AG09319 (cell line): ENCODE results near the gene MMP13.

ENCODE experiments used
- DNase-seq: peaks from one replicate; pipeline ENCODE4 v3.0.0-alpha.2; 2010; ENCODE audit warnings: low read depth; ENCODE audit errors: extremely low read depth
- CTCF ChIP-seq: IDR thresholded peaks from 2 replicates; pipeline ENCODE4 v1.5.1; 2011; ENCODE audit warnings: low read depth, mild to moderate bottlenecking, inconsistent platforms, low read length, moderate library complexity

The MMP13 gene

GRCh38 chr11:102966011-102966410, 10.5 kb upstream of the MMP13 start:
- DNase-seq = no peak
- TF ChIP-seq CTCF = no peak

GRCh38 chr11:102964867-102965266, 9.3 kb upstream of the MMP13 start:
- no peak for DNase-seq
- TF ChIP-seq CTCF = no peak

- DNase-seq = no peak
- TF ChIP-seq CTCF = no peak
These were observed 2.4 kb upstream of the MMP13 start for GRCh38 chr11:102957953-102958352.

GRCh38 chr11:102950622-102951081, 4.9 kb downstream of the MMP13 start:
- TF ChIP-seq CTCF = no peak
- DNase-seq = peak; percentile 81

- peak; percentile 78 for DNase-seq
- TF ChIP-seq CTCF = no peak
These were observed 9.3 kb downstream of the MMP13 start for GRCh38 chr11:102946237-102946636.

GRCh38 chr11:102940714-102941588, 14.6 kb downstream of the MMP13 start:
- peak; percentile 72 for TF ChIP-seq CTCF
- no peak for DNase-seq

GRCh38 chr11:102936864-102937509, 18.5 kb downstream of the MMP13 start:
- no peak for TF ChIP-seq CTCF

More at GRCh38 chr11:102936864-102937509, 18.5 kb downstream of the MMP13 start:
- DNase-seq = no peak
